22Rv1 (cell line): ENCODE measurements around the gene DYRK3.

Source experiments
- H3K27ac ChIP-seq: fragments of 450-650 bp; 2 replicates; pipeline ENCODE4 v1.5.1; 2017
- ZFX ChIP-seq: fragments of 450-650 bp; IDR thresholded peaks from 2 replicates; pipeline ENCODE4 v1.6.1; 2017; ENCODE audit warnings: antibody characterized with exemption, borderline replicate concordance
- TF ChIP-seq, protein P1 (sequence below): fragments of 450-650 bp; IDR thresholded peaks from 2 replicates; pipeline ENCODE4 v1.5.1; 2017; ENCODE audit warnings: mild to moderate bottlenecking

DYRK3 gene

DNA sequence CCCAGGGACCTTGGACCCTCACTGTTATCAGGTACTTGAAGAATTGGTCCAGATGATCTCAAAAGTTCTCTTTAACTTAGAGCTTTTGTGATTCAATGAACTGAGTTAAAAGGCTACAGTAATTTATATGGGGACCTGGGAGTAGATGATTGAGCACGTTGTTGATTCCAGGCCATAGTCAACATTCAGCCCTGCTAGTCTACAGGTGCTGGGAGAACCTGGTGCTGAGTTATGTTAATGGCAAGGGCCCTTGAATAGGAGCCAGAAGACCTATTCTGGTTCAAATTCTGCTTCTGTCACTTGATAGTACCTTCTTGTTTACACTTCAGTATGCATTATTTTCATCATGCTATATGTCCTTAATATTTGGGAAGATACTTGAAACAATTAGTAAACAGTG lies 11.2 kb downstream of the DYRK3 start:
- H3K27ac ChIP-seq: no peak overlapping the region
- TF ChIP-seq, protein P1, sequence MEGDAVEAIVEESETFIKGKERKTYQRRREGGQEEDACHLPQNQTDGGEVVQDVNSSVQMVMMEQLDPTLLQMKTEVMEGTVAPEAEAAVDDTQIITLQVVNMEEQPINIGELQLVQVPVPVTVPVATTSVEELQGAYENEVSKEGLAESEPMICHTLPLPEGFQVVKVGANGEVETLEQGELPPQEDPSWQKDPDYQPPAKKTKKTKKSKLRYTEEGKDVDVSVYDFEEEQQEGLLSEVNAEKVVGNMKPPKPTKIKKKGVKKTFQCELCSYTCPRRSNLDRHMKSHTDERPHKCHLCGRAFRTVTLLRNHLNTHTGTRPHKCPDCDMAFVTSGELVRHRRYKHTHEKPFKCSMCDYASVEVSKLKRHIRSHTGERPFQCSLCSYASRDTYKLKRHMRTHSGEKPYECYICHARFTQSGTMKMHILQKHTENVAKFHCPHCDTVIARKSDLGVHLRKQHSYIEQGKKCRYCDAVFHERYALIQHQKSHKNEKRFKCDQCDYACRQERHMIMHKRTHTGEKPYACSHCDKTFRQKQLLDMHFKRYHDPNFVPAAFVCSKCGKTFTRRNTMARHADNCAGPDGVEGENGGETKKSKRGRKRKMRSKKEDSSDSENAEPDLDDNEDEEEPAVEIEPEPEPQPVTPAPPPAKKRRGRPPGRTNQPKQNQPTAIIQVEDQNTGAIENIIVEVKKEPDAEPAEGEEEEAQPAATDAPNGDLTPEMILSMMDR: no peak
- no peak for TF ChIP-seq ZFX

DNA sequence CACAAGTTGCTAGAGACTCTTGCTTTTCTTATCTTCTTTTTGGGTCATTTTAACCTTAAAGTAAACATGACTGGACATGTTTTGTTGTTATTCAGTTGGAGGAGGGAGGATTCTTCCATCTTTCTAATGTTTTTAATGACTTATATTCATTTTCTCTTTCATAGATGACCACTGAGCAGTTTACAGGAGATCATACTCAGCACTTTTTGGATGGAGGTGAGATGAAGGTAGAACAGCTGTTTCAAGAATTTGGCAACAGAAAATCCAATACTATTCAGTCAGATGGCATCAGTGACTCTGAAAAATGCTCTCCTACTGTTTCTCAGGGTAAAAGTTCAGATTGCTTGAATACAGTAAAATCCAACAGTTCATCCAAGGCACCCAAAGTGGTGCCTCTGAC lies 11.9 kb downstream of the DYRK3 start:
- no peak overlapping the region for H3K27ac ChIP-seq
- TF ChIP-seq, protein P1: no peak
- no peak for TF ChIP-seq ZFX

DNA sequence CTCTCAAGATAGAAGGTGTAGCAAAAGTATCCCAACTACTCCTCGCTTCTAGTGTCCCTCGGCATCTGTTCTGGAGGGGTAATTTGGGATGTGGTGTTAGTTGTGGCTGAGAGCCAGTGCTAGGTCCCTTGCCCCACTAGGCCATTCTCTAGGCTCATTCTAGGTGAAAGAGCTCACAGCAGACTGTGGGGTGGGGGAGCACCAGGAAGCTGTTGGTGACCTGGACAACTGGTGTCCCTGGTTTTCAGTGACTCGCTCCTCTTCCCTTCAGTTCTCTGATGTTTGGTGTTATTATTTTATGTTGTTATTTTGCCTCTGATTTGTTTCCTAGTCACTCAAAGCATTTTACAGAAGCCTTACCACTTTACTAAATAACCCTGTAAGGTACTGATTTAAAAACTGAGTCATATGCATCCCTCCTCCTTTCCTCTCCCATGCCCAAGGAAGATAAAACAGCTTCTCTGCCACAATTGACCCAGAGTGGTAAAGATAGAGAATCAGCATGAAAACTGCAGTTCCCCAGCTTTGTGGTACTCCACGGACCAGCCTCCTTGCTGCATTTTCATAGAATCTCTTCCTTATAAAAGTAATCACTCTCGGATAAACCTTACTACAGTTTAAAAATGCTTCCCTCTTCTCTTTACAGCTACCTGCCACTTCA lies 14.1 kb downstream of the DYRK3 start:
- H3K27ac ChIP-seq: no peak overlapping the region
- TF ChIP-seq ZFX: no peak
- TF ChIP-seq, protein P1: no peak

DNA sequence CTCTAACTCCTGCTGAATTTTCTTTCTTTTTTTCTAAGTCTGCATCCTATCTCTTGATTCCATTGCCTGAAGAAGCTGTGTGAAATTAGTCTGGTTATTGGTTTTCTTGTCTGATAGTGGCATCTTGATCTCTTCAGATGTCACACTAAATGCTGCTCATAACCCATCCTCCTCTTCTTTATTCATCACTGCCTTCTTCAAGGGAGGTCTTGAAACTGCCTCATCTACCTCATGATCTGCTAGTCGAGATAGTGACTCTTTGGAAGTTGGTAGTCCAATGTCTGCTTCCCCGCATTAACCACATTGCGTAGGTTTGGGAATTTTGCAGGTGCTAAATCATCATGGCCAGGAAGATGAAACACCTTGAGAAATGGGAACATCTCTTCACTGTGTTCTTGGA lies 15.7 kb downstream of the DYRK3 start:
- no peak overlapping the region for H3K27ac ChIP-seq
- TF ChIP-seq ZFX: no peak
- TF ChIP-seq, protein P1: no peak

DNA sequence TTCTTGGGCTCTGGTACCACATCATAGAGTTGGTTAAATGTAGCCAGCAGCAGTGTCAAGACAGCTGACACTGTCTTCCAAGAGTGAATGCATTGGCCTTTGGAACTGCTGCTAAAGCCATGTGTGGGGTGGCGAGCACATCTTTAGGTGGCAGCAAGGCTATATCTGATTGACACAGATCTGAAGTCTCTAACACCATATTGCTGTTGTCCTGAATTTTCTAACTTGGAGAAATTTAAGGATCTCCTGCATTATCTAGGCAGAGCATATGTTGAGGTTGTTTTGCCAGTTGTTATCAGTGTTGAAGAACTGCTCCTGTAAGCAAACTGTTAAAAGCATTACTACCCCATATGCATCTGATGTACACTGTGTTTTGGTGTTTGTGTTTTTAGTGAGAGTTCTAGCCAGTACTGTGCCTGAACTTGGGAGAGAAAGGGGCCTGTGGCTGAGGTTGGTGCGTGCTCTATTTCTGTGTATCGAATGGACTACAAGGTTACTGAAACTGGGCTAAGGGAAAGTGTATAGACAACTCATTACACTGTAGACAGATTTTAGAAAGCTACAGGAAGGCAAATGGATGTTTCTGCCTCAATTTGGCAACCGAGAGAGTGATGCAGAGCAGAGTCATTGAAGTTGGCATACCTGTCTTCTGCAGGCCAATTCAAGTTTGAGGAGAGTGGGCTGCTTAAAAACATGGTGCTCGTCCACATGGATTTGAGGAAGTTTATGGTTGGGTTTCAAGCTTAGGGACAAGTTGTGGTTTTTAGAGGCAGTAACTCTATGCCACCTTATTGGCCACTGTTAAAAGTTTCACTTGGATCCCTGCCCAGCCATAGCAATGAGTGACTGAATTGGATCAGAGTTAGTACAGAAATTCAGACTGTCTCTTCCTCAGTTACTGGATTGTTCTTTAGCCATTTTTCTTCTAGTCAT lies 16.9 kb downstream of the DYRK3 start:
- no peak overlapping the region for H3K27ac ChIP-seq
- TF ChIP-seq, protein P1: no peak
- no peak for TF ChIP-seq ZFX

DNA sequence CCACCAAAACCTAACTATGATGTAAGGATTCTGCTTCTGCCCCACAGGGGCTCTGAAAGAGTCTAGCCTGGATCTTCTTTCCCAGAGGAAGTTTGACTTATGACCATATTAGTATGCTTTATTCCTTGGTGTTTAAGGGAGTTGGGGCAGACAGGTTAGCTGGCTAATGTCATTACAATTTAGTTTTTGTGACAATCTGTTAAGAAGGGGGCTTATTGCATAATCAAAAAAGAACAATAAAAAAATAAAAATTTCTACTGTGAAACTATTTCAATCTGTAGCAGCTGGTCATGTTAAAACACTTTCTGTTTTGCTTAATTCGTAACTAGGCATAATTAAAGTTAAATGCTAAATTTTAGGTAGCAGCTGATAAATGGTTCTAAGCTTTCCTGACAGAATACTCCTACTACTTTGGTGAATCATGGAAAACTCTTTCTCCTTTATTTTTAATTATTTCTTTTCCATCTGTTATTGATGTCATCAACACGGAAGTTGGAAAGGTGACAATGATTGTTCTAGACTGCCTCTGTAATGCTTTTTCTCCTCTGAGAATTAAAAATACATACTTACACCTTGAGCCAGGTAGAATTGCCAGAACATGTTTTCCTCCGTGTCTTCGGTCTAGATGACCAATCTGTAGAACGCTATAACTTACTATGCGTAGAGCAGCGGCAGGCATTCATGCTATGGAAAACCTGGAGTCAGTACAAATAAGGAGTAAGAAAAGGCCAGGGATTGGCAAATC lies 18.6 kb downstream of the DYRK3 start:
- TF ChIP-seq ZFX: no peak
- TF ChIP-seq, protein P1: no peak
- no peak overlapping the region for H3K27ac ChIP-seq
